ENCODE measurements around the gene KCNE4. TPM values are rescaled to one million over a fixed set of nuclear protein-coding genes. Genes with fewer than 3 reads are reported as not detected.

The KCNE4 gene, protein sequence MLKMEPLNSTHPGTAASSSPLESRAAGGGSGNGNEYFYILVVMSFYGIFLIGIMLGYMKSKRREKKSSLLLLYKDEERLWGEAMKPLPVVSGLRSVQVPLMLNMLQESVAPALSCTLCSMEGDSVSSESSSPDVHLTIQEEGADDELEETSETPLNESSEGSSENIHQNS
- not detected for polyA plus RNA-seq

DNA sequence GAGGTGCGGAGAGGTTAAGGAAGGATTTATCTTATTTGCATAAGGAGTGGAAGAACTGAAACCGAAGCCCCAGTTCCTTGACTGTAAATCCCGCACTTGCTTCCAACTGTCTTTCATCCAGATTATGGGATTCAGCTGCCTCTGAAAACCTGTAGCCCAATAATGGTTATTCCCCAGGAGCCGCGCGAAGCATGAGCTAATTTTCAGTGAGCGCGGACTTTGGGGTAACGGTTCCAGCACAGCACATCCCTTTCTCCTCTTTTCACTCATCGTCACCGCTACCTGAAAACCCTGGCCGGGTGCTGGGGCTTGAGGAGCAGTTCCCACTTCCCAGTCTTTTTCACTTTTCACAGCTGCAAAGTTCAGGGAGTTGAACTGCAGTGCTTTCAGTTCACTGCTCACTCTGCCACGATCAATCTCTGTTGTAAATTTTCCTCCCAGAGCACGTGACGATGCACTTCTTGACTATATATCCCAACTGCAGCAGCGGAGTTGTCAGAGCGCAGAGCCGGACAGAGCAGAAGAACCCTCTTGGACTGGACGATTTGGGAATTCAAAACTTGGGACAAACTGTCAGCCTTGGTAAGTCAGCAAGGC lies at the start of gene KCNE4:
KCNE4 (plus strand) TSS at position 498 of the 597 bp plus-strand sequence. CDS start 641 bp downstream, outside the sequence.
- H3K9me3 Mint-ChIP-seq, result peaks cover 0 to 4% (median 0%) of the 10 kb centered on the region in 6 donors
- H3K36me3 Mint-ChIP-seq, result no peaks in the 10 kb centered on the region
- no peaks in the 10 kb centered on the region for H3K4me1 Mint-ChIP-seq
- no peak within 1 kb of the TSS for H3K4me3 Mint-ChIP-seq
- peaks cover 0 to 2% (median 2%) of the 10 kb centered on the region in 3 donors for H3K27me3 Mint-ChIP-seq (ENCODE audit: low read depth in 3 of 3)
- H3K27ac Mint-ChIP-seq, result no peak within 1 kb of the TSS
- no peak for DNase-seq

DNA sequence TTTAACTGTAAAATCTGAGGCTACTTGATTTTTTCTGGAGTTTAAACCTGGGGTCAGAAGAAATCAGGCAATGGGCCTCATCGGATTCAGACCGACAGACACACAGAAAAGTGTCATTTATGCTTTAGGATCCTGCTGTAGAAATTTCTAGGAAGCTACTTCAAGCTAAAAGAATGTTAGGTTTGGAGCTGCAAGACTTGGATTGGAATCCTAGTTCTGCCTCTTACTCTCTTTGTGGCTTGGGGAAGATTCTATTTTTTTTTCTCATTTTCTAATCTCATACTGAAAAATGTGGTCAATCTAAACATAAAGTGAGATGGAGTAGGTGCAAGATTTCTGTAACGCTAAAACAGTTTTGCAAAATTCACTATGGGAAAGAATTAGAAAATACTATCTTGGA lies 48.8 kb upstream of the KCNE4 start:
- Mint-ChIP-seq H3K27me3 (ENCODE audit: low read depth in 3 of 3) (peaks cover 2 to 14% (median 3%) of the 10 kb centered on the region in 3 donors), H3K36me3 (no peaks in the 10 kb centered on the region), H3K4me1 (no peaks in the 10 kb centered on the region), H3K4me3 (no peak overlapping the region), H3K9me3 (peaks cover 0 to 3% (median 0%) of the 10 kb centered on the region in 6 donors), H3K27ac (no peak overlapping the region)
- DNase-seq, result no peak

DNA sequence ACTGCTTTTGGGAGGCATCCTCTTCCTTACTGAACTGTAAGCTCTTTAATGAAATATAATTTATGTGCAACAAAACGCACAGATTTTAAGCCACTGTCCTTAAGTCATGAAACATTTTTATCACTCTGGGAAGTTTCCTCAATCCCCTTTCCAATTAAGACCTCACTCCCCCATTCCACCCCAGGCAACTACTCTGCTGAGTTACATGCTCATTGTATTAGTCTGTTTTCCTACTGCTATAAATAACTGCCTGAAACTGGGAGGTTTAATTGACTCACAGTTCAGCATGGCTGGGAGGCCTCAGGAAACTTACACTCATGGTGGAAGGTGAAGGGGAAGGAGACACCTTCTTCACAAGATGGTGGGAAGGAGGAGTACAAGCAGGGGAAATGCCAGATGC lies 46.5 kb upstream of the KCNE4 start:
- no peak overlapping the region for H3K4me3 Mint-ChIP-seq
- H3K27me3 Mint-ChIP-seq (ENCODE audit: low read depth in 3 of 3), result peaks cover 0 to 9% (median 5%) of the 10 kb centered on the region in 3 donors
- H3K9me3 Mint-ChIP-seq, result peaks cover 0 to 3% (median 0%) of the 10 kb centered on the region in 6 donors
- no peak for DNase-seq
- H3K27ac Mint-ChIP-seq, result no peak overlapping the region
- no peaks in the 10 kb centered on the region for H3K4me1 Mint-ChIP-seq
- no peaks in the 10 kb centered on the region for H3K36me3 Mint-ChIP-seq

DNA sequence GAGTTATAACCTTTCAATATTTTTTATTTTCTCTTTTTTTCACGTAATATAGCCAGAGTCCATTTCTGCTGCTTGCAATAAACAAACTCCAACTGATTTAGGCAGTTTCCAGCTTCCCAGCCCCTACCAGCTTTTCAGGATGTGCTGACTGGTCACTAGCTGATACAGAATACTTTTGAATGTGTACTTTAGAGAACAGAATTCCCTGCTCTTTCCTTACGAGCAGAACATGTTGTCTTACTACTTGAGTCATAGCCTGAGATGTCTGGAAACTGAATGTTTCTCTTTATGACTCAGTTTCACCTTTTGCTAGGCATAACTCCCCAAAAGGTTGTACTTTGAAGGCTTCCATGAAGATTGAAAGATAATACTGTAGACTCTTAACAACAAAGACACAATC lies 44.5 kb upstream of the KCNE4 start:
- Mint-ChIP-seq H3K27ac (no peak overlapping the region), H3K36me3 (no peaks in the 10 kb centered on the region), H3K4me1 (no peaks in the 10 kb centered on the region), H3K9me3 (peaks cover 0 to 4% (median 0%) of the 10 kb centered on the region in 6 donors), H3K4me3 (no peak overlapping the region), H3K27me3 (ENCODE audit: low read depth in 3 of 3) (peaks cover 0 to 11% (median 2%) of the 10 kb centered on the region in 3 donors)
- DNase-seq, result no peak

DNA sequence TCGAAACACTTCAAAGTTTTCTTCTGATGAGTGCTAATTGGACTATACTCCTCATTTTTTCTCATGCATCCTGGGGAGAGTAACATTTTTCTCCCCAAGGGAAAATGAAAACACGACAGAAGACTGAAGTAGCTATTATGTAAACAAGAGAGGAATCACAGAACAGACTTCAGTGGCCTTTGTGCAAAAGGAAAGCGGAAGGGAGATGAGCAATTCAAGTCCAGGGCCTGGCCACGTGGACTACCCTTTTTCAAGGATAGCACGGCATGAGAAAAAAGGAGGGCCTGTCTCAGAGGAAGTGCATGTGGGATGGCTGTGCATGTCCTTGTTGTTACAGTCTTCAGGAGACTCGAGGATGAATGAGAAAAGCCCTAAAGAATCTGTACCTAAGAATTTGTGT lies 43.8 kb upstream of the KCNE4 start:
- Mint-ChIP-seq H3K36me3 (peaks cover 0 to 3% (median 0%) of the 10 kb centered on the region in 3 donors), H3K27me3 (ENCODE audit: low read depth in 3 of 3) (peaks cover 0 to 14% (median 2%) of the 10 kb centered on the region in 3 donors), H3K27ac (no peak overlapping the region), H3K4me1 (no peaks in the 10 kb centered on the region), H3K9me3 (peaks cover 0 to 4% (median 0%) of the 10 kb centered on the region in 6 donors), H3K4me3 (no peak overlapping the region)
- no peak for DNase-seq

DNA sequence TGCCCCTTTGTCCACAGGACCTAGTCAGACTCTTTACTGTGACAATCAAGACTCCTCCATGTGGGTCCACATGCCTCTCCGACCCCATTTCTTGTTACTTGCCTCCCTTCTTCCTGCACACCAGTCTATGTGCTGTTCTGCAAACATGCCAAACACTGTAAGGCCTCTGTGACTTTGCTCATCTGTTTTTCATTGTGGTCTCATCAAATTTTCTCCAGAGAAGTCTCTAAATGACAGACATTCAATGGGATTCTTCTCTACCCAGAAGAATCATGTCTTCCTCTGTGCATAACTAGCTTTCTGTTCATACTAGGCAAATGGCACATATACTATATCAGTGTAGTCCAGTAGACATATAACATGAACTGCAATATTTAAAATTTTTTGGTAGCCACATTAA lies 43.0 kb upstream of the KCNE4 start:
- no peak for DNase-seq
- Mint-ChIP-seq H3K27me3 (ENCODE audit: low read depth in 3 of 3) (peaks cover under 1 to 11% (median 2%) of the 10 kb centered on the region in 3 donors), H3K36me3 (peaks cover 0 to 5% (median 0%) of the 10 kb centered on the region in 3 donors), H3K27ac (no peak overlapping the region), H3K9me3 (peaks cover 0 to 4% (median 0%) of the 10 kb centered on the region in 6 donors), H3K4me1 (no peaks in the 10 kb centered on the region), H3K4me3 (no peak overlapping the region)

DNA sequence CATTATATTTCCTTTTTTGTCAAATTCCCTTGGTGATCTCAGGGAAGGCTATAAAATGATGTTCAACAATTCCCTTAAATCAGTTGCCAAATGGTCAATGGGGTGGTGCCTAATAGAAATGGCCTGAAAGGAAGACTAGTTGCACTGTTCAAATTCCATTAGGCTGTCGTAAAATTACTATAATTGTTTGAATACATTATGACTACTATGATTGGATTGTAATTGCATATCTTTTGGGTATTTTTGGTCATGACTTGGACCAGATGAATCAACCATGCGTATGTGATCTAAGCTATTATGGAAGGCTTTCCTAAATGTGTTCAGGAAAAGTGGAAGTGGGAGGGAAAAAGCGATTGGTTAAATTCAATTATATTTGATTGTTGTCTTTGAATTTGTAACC lies 41.3 kb upstream of the KCNE4 start:
- Mint-ChIP-seq H3K4me3 (no peak overlapping the region), H3K9me3 (peaks cover 0 to 4% (median 0%) of the 10 kb centered on the region in 6 donors), H3K27me3 (ENCODE audit: low read depth in 3 of 3) (peaks cover 2 to 10% (median 2%) of the 10 kb centered on the region in 3 donors), H3K36me3 (peaks cover 0 to 5% (median 0%) of the 10 kb centered on the region in 3 donors), H3K4me1 (no peaks in the 10 kb centered on the region), H3K27ac (no peak overlapping the region)
- no peak for DNase-seq

DNA sequence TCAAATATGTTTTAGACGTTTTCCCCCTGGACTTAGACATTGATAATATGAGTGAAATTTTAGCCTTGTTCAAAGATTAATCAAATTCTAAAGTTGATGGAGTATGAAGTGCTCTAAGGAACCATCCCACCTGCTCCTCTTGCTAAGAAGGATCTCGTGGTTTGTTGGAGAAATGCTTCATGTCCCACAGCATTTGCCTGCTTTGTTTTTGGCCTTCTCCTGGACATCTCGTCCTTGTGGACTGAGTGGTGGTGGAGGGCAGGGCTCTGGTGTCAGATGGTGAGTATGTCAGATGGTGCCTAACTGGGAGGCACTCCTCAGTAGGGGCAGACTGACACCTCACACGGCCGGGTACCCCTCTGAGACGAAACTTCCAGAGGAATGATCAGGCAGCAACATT lies 39.7 kb upstream of the KCNE4 start:
- H3K27me3 Mint-ChIP-seq (ENCODE audit: low read depth in 3 of 3), result peaks cover 2 to 15% (median 2%) of the 10 kb centered on the region in 3 donors
- H3K4me3 Mint-ChIP-seq, result no peak overlapping the region
- H3K4me1 Mint-ChIP-seq, result no peaks in the 10 kb centered on the region
- no peak overlapping the region for H3K27ac Mint-ChIP-seq
- peaks cover 0 to 4% (median 2%) of the 10 kb centered on the region in 6 donors for H3K9me3 Mint-ChIP-seq
- H3K36me3 Mint-ChIP-seq, result peaks cover 0 to 5% (median 0%) of the 10 kb centered on the region in 3 donors
- DNase-seq, result no peak

DNA sequence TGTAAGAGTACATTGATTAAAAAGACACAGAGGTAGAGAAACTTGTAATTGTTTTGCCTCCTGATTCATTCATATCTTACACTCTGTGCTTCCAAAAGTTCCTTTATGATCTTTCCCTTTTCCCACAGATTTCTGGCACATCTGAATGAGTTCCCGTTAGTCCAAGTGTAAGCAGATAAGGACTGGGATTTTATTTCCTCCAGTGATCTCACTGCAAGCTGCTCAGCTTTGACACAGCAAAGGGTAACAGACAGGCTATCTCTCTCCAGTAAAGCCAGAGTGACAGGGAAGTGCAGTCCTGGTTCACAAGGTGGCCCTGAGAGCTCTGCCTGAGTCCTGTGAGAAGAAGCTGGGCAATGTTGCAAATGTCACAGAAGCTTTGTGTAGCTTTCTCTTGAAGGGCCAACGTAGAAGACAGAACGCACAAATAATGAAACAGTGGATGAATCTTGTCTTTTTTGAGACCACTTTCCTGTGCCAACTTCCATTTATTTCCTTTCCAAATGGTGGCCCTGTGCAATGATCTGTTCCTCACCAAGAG lies 32.5 kb upstream of the KCNE4 start:
- no peaks in the 10 kb centered on the region for H3K36me3 Mint-ChIP-seq
- DNase-seq, result no peak
- no peak overlapping the region for H3K27ac Mint-ChIP-seq
- H3K4me3 Mint-ChIP-seq, result no peak overlapping the region
- H3K9me3 Mint-ChIP-seq, result peaks cover 0 to 7% (median 2%) of the 10 kb centered on the region in 6 donors
- peaks cover 0 to 8% (median 3%) of the 10 kb centered on the region in 3 donors for H3K27me3 Mint-ChIP-seq (ENCODE audit: low read depth in 3 of 3)
- H3K4me1 Mint-ChIP-seq, result no peaks in the 10 kb centered on the region

DNA sequence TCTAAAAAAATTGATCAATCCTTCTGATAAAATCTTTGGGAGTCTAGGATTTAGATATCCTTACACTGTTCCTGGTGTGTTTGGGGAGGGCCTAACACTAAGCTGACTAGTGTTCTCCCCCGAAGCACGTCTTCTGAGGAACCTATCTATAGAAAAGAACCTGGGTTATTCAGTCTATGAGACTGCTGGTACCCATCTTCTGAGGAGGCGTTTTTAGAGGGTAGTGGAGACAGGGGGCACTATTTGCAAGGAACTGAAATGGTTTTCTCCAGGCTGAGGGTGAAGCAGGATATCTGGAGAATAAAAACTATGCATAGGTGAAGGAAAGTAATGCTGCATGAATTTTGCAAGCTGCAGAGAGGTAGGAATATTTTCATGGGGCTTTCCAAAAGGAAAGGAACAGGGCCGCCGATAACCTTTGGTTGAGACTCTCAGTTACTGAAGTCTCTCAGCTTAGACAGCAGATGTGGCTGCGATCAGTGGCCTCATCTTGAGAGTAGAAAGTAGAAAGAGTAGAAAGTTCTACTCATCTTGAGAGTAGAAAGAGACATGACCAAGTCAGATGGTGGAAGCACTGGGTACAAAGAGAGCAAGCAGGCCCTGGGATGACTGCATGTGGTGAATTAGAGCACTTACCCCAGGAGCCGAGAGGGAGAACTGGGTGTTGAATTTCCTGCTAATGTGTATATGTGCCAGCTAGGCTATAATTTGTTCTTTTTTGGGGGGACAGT lies 31.8 kb upstream of the KCNE4 start:
- Mint-ChIP-seq H3K4me3 (no peak overlapping the region), H3K27me3 (ENCODE audit: low read depth in 3 of 3) (peaks cover 0 to 8% (median 3%) of the 10 kb centered on the region in 3 donors), H3K9me3 (peaks cover 0 to 7% (median 2%) of the 10 kb centered on the region in 6 donors), H3K36me3 (no peaks in the 10 kb centered on the region), H3K4me1 (no peaks in the 10 kb centered on the region), H3K27ac (no peak overlapping the region)
- DNase-seq, result no peak

DNA sequence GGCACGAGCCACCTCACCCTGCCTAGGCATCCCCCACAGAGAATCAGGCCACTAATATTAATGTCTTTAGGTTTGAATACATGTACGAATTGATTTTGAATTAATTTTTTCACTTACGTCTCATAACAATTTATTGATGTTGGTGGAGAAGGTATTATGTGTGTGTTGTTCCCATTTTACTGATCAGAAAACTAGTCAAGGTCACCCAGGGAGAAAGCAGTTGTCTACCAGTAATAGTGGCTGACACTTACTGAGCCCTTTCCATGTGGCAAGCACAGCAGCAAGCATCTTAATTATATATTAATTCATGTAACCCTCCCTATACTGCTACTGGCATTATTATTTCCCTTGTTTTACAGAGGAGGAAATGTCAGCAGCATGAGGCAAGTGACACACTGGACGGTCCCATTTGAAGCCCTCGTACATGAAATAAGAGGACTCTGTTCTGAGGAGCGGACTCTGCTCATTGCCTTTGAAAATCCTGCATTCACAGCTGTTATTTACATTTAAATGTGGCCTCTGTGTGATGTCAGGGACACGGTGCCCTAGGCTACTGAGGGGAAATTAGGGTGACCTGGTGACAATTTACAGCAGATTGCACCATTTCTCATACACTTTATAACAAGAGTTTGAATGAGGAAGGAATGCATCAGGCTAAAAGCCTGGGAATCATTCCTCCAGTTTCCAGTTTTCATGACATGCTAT lies 30.9 kb upstream of the KCNE4 start:
- peaks cover 0 to 7% (median 2%) of the 10 kb centered on the region in 6 donors for H3K9me3 Mint-ChIP-seq
- no peak overlapping the region for H3K27ac Mint-ChIP-seq
- H3K36me3 Mint-ChIP-seq, result no peaks in the 10 kb centered on the region
- no peak overlapping the region for H3K4me3 Mint-ChIP-seq
- no peak for DNase-seq
- H3K4me1 Mint-ChIP-seq, result no peaks in the 10 kb centered on the region
- peaks cover 0 to 8% (median 3%) of the 10 kb centered on the region in 3 donors for H3K27me3 Mint-ChIP-seq (ENCODE audit: low read depth in 3 of 3)

DNA sequence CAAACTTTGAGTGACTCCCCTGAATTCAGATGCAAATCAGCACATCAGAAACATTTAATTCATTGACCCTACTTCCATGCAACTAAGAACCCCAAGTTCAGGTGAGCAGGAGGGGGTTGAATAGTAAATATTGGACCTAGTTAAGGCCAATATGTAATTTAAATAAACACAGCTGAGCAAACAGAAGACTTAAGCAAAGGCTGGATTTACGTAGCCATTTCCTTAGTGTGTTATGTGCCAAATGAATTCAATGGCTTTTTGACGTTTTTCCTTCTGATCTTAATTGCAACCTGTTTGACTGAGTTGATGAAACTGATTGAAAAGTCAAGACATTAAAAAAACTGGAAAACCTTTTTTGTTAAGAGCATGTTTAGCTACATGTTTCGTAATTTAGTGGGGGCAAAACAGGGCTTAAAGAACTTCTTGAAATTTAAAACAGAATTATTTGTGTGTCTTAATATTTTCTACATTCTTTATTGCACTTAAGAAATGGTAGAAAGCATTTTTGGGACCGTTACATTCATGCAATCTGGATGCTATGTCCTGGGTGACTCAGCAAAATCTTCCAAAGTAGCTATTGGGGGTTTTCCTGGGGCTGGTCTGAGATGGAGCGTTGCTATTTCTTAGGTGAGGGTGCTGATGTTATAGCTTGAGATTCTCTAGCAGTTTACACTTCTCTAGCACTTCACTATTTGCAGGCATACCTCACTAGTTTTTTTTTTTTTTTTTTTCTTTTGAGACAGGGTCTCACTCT lies 25.5 kb upstream of the KCNE4 start:
- no peak overlapping the region for H3K4me3 Mint-ChIP-seq
- no peak for DNase-seq
- peaks cover 0 to 5% (median 3%) of the 10 kb centered on the region in 3 donors for H3K27me3 Mint-ChIP-seq (ENCODE audit: low read depth in 3 of 3)
- H3K36me3 Mint-ChIP-seq, result no peaks in the 10 kb centered on the region
- no peaks in the 10 kb centered on the region for H3K4me1 Mint-ChIP-seq
- H3K27ac Mint-ChIP-seq, result no peak overlapping the region
- H3K9me3 Mint-ChIP-seq, result peaks cover 0 to 5% (median 0%) of the 10 kb centered on the region in 6 donors

DNA sequence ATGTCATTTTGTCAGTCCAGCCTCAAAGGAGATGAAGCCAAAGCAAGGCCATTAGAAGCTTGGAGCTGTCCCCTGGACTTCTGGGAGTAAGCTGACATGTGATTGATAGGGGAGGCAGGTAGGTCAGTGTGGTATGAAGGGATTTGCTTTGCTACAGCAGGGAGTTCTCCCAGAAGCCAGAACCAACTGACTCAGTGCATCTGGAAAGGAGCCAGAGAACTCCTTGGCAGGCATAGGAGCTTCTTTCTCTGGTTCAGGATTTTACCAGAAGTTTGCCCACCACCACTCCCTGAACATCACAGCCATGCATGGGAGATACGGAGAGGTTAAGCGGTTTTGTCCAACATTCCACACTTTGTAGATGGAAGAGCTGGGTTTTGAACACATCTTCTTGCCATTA lies 24.5 kb upstream of the KCNE4 start:
- Mint-ChIP-seq H3K27ac (no peak overlapping the region), H3K4me3 (no peak overlapping the region), H3K9me3 (peaks cover 0 to 5% (median 0%) of the 10 kb centered on the region in 6 donors), H3K4me1 (no peaks in the 10 kb centered on the region), H3K36me3 (no peaks in the 10 kb centered on the region), H3K27me3 (ENCODE audit: low read depth in 3 of 3) (peaks cover 0 to 5% (median 3%) of the 10 kb centered on the region in 3 donors)
- no peak for DNase-seq
